Left ventricle myocardium inferior (tissue), 1 donor: Measurements from ENCODE around the gene NRXN3. TPM values are rescaled to one million over a fixed set of nuclear protein-coding genes. Genes with fewer than 3 reads are reported as not detected.

Experiments used
- DNase-seq: peaks from one replicate; pipeline ENCODE4 v3.0.0-alpha.2; 2020
- H3K27ac ChIP-seq: fragments of 200-600 bp; replicated peaks from 2 replicates; pipeline ENCODE4 v1.8.0; 2021
- H3K27me3 ChIP-seq: fragments of 200-600 bp; 2 replicates; pipeline ENCODE4 v1.8.0; 2021; ENCODE audit warnings: low read depth
- H3K36me3 ChIP-seq: fragments of 200-600 bp; 2 replicates; pipeline ENCODE4 v1.8.0; 2021
- H3K4me1 ChIP-seq: fragments of 200-600 bp; 2 replicates; pipeline ENCODE4 v1.8.0; 2021
- H3K4me3 ChIP-seq: fragments of 200-600 bp; 2 replicates; pipeline ENCODE4 v1.8.0; 2021; ENCODE audit warnings: mild to moderate bottlenecking, moderate library complexity
- H3K9me3 ChIP-seq: fragments of 200-600 bp; replicated peaks from 2 replicates; pipeline ENCODE4 v1.8.0; 2021
- CTCF ChIP-seq: fragments of 200-600 bp; IDR thresholded peaks from 2 replicates; pipeline ENCODE4 v1.8.0; 2021; ENCODE audit warnings: antibody characterized with exemption, mild to moderate bottlenecking, borderline replicate concordance
- intact Hi-C: fragments of 100-400 bp; cut with micrococcal nuclease; formaldehyde crosslinking; loops from one replicate; pipeline ENCODE4 v1.11.0; 2022
- total RNA-seq: library from RNA; stranded (reverse); fragmentation: NEBNext Ultra II Directional; extraction: Animal tissue kit (Norgen Biotek cat#: 25700); gene quantifications from one replicate; pipeline ENCODE4 v1.2.1, GENCODE V29; 2021
- donor health status: DM: no; HTN: yes; CAD: no; lungs with severe emphysema.

Gene NRXN3
- total RNA-seq, 1 donor from 2014 or later = 1.2 TPM

- no peak for DNase-seq
- Histone ChIP-seq H3K9me3 (no peaks in the 10 kb centered on the region), H3K36me3 (no peaks in the 10 kb centered on the region), H3K4me1 (no peaks in the 10 kb centered on the region), H3K4me3 (no peak overlapping the region), H3K27ac (no peak overlapping the region), H3K27me3 (no peaks in the 10 kb centered on the region)
- no peak for TF ChIP-seq CTCF
- intact Hi-C loops = no loop called here
Measured at GRCh38 chr14:79137836-79138235, 967.7 kb downstream of the NRXN3 start.

GRCh38 chr14:79144896-79145295 is 974.7 kb downstream of the NRXN3 start:
- no peak for TF ChIP-seq CTCF

GRCh38 chr14:79150226-79150625 is 980.1 kb downstream of the NRXN3 start:
- no peak for DNase-seq
- no peak overlapping the region for H3K4me3 ChIP-seq
- no peak for TF ChIP-seq CTCF
- H3K27me3 ChIP-seq = no peaks in the 10 kb centered on the region
- no peaks in the 10 kb centered on the region for H3K36me3 ChIP-seq
- H3K4me1 ChIP-seq = no peaks in the 10 kb centered on the region
- intact Hi-C loops = no loop called here
- H3K27ac ChIP-seq = no peak overlapping the region
- H3K9me3 ChIP-seq = no peaks in the 10 kb centered on the region

More at GRCh38 chr14:79144896-79145295, 974.7 kb downstream of the NRXN3 start:
- DNase-seq = no peak
- Histone ChIP-seq H3K27me3 (no peaks in the 10 kb centered on the region), H3K36me3 (no peaks in the 10 kb centered on the region), H3K4me1 (no peaks in the 10 kb centered on the region), H3K9me3 (no peaks in the 10 kb centered on the region), H3K4me3 (no peak overlapping the region), H3K27ac (no peak overlapping the region)
- intact Hi-C loops = no loop called here

GRCh38 chr14:79157369-79157768 is 987.2 kb downstream of the NRXN3 start:
- H3K27me3 ChIP-seq = no peaks in the 10 kb centered on the region
- no peak for DNase-seq
- no peaks in the 10 kb centered on the region for H3K9me3 ChIP-seq
- H3K4me1 ChIP-seq = no peaks in the 10 kb centered on the region
- TF ChIP-seq CTCF = no peak
- H3K4me3 ChIP-seq = no peak overlapping the region
- no peak overlapping the region for H3K27ac ChIP-seq
- H3K36me3 ChIP-seq = no peaks in the 10 kb centered on the region
- intact Hi-C loops = no loop called here

- Histone ChIP-seq H3K4me1 (no peaks in the 10 kb centered on the region), H3K27me3 (no peaks in the 10 kb centered on the region), H3K9me3 (peaks cover 7% of the 10 kb centered on the region), H3K4me3 (no peak overlapping the region), H3K36me3 (no peaks in the 10 kb centered on the region), H3K27ac (no peak overlapping the region)
- intact Hi-C loops = no loop called here
- DNase-seq = no peak
- no peak for TF ChIP-seq CTCF
Measured at GRCh38 chr14:79161571-79161970, 991.4 kb downstream of the NRXN3 start.

- no peak for TF ChIP-seq CTCF
- intact Hi-C loops = no loop called here
Measured at GRCh38 chr14:79162833-79163232, 992.7 kb downstream of the NRXN3 start.

More at GRCh38 chr14:79162833-79163232, 992.7 kb downstream of the NRXN3 start:
- no peak for DNase-seq
- H3K36me3 ChIP-seq = no peaks in the 10 kb centered on the region
- no peak overlapping the region for H3K4me3 ChIP-seq
- H3K9me3 ChIP-seq = peaks cover 7% of the 10 kb centered on the region
- no peaks in the 10 kb centered on the region for H3K4me1 ChIP-seq
- no peak overlapping the region for H3K27ac ChIP-seq
- no peaks in the 10 kb centered on the region for H3K27me3 ChIP-seq
